ENCODE measurements around the gene FNTB.

Gene FNTB

GRCh38 chr14:65010211-65010931 lies 23.7 kb downstream of the FNTB start:
- ChIA-PET CTCF (interaction anchor here (0.6 to 2.5 kb wide), 2 partner anchors 8 to 9 kb away, joined by 3 to 22 read pairs; no protein-coding TSS in a partner anchor), POLR2A (interaction anchor here (0.6 kb wide), 1 partner anchor 212 kb away, joined by 3 read pairs; no protein-coding TSS in a partner anchor)
- no peak for DNase-seq
- H3K27me3 ChIP-seq (replicated peaks in 2 of 5; ENCODE audit: control insufficient read depth in 4 of 5, insufficient read depth in 5 of 5, low read length in 4 of 5), result no peaks in the 10 kb centered on the region
- no peak overlapping the region for H3K4me3 ChIP-seq (ENCODE audit: control insufficient read depth in 1 of 7, extremely low read depth in 1 of 7, insufficient read depth in 4 of 7, low read depth in 2 of 7, low read length in 6 of 7)
- H3K9me3 ChIP-seq (ENCODE audit: control extremely low read depth in 1 of 5, control insufficient read depth in 4 of 5, insufficient read depth in 2 of 5, low read depth in 1 of 5, low read length in 4 of 5), result no peaks in the 10 kb centered on the region
- H3K27ac ChIP-seq (ENCODE audit: insufficient read depth in 1 of 2, low read depth in 1 of 2, low read length in 2 of 2, poor library complexity in 1 of 2, severe bottlenecking in 2 of 2), result no peak overlapping the region
- peaks cover 5 to 58% (median 23%) of the 10 kb centered on the region in 4 experiments for H3K36me3 ChIP-seq (ENCODE audit: control insufficient read depth in 4 of 4, insufficient read depth in 4 of 4, low read length in 3 of 4)
- WGBS (ENCODE audit: insufficient coverage), result 98% methylated on average over 5 of the region's 5 CpGs
- no peaks in the 10 kb centered on the region for H3K4me1 ChIP-seq (ENCODE audit: control extremely low read depth in 1 of 4, control insufficient read depth in 4 of 4, insufficient read depth in 4 of 4, low read length in 3 of 4)

- Histone ChIP-seq H3K4me3 (ENCODE audit: control insufficient read depth in 1 of 7, extremely low read depth in 1 of 7, insufficient read depth in 4 of 7, low read depth in 2 of 7, low read length in 6 of 7) (no peak overlapping the region), H3K4me1 (ENCODE audit: control extremely low read depth in 1 of 4, control insufficient read depth in 4 of 4, insufficient read depth in 4 of 4, low read length in 3 of 4) (no peaks in the 10 kb centered on the region), H3K27me3 (replicated peaks in 2 of 5; ENCODE audit: control insufficient read depth in 4 of 5, insufficient read depth in 5 of 5, low read length in 4 of 5) (no peaks in the 10 kb centered on the region), H3K27ac (ENCODE audit: insufficient read depth in 1 of 2, low read depth in 1 of 2, low read length in 2 of 2, poor library complexity in 1 of 2, severe bottlenecking in 2 of 2) (no peak overlapping the region), H3K9me3 (ENCODE audit: control extremely low read depth in 1 of 5, control insufficient read depth in 4 of 5, insufficient read depth in 2 of 5, low read depth in 1 of 5, low read length in 4 of 5) (no peaks in the 10 kb centered on the region), H3K36me3 (ENCODE audit: control insufficient read depth in 4 of 4, insufficient read depth in 4 of 4, low read length in 3 of 4) (peaks cover 8 to 59% (median 27%) of the 10 kb centered on the region in 4 experiments)
- CTCF ChIA-PET, result interaction anchor here (1.3 to 19.0 kb wide), 3 partner anchors 9 to 24 kb away, joined by 3 to 236 read pairs (median 3); partner anchors contain the start of gene FNTB
- 99% methylated on average over 10 of the region's 10 CpGs for WGBS (ENCODE audit: insufficient coverage)
- no peak for DNase-seq
- POLR2A ChIA-PET, result no interaction called here
Measured at GRCh38 chr14:65011538-65011937, 24.8 kb downstream of the FNTB start.

DNA sequence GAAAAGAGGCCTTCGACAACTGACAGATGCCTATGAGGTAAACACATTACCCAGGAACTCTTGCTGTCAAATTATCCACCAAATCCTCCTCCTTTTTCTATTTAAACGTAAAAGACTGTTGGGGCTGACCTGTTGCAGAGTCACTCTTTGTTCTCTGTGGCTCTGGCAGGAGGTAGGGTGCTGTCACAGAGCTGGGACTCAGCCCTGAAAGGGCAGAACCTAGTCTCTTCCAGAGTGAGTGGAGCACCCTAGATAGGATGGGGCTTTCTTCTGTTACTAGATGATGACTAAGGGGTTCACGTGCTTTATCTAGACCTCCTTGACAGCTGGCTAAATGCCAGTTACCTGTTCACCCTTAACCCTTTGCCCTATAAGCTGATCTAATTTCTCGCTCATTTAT lies 25.7 kb downstream of the FNTB start:
- Histone ChIP-seq H3K36me3 (ENCODE audit: control insufficient read depth in 4 of 4, insufficient read depth in 4 of 4, low read length in 3 of 4) (peaks cover 9 to 63% (median 30%) of the 10 kb centered on the region in 4 experiments), H3K27ac (ENCODE audit: insufficient read depth in 1 of 2, low read depth in 1 of 2, low read length in 2 of 2, poor library complexity in 1 of 2, severe bottlenecking in 2 of 2) (no peak overlapping the region), H3K27me3 (replicated peaks in 2 of 5; ENCODE audit: control insufficient read depth in 4 of 5, insufficient read depth in 5 of 5, low read length in 4 of 5) (no peaks in the 10 kb centered on the region), H3K4me3 (ENCODE audit: control insufficient read depth in 1 of 7, extremely low read depth in 1 of 7, insufficient read depth in 4 of 7, low read depth in 2 of 7, low read length in 6 of 7) (no peak overlapping the region), H3K4me1 (ENCODE audit: control extremely low read depth in 1 of 4, control insufficient read depth in 4 of 4, insufficient read depth in 4 of 4, low read length in 3 of 4) (no peaks in the 10 kb centered on the region), H3K9me3 (ENCODE audit: control extremely low read depth in 1 of 5, control insufficient read depth in 4 of 5, insufficient read depth in 2 of 5, low read depth in 1 of 5, low read length in 4 of 5) (no peaks in the 10 kb centered on the region)
- 100% methylated on average over 2 of the region's 4 CpGs for WGBS (ENCODE audit: insufficient coverage)
- POLR2A ChIA-PET, result no interaction called here
- CTCF ChIA-PET, result interaction anchor here (1.3 to 19.0 kb wide), 3 partner anchors 8 to 25 kb away, joined by 3 to 236 read pairs (median 3); partner anchors contain the start of gene FNTB
- no peak for DNase-seq

GRCh38 chr14:65015391-65015790 lies 28.7 kb downstream of the FNTB start:
- CTCF ChIA-PET, result interaction anchor here (1.4 to 19.0 kb wide), 2 partner anchors 10 to 28 kb away, joined by 3 to 236 read pairs; partner anchors contain the start of gene FNTB
- no CpG with 5 or more reads among the region's 3 CpGs for WGBS (ENCODE audit: insufficient coverage)
- POLR2A ChIA-PET, result interaction anchor here (0.6 kb wide), 1 partner anchor 18 kb away, joined by 3 read pairs; no protein-coding TSS in a partner anchor
- H3K27me3 ChIP-seq (replicated peaks in 2 of 5; ENCODE audit: control insufficient read depth in 4 of 5, insufficient read depth in 5 of 5, low read length in 4 of 5), result no peaks in the 10 kb centered on the region
- no peak overlapping the region for H3K27ac ChIP-seq (ENCODE audit: insufficient read depth in 1 of 2, low read depth in 1 of 2, low read length in 2 of 2, poor library complexity in 1 of 2, severe bottlenecking in 2 of 2)
- H3K9me3 ChIP-seq (ENCODE audit: control extremely low read depth in 1 of 5, control insufficient read depth in 4 of 5, insufficient read depth in 2 of 5, low read depth in 1 of 5, low read length in 4 of 5), result no peaks in the 10 kb centered on the region
- H3K36me3 ChIP-seq (ENCODE audit: control insufficient read depth in 4 of 4, insufficient read depth in 4 of 4, low read length in 3 of 4), result peaks cover 9 to 44% (median 26%) of the 10 kb centered on the region in 4 experiments
- DNase-seq, result no peak
- H3K4me3 ChIP-seq (ENCODE audit: control insufficient read depth in 1 of 7, extremely low read depth in 1 of 7, insufficient read depth in 4 of 7, low read depth in 2 of 7, low read length in 6 of 7), result no peak overlapping the region
- peaks cover 0 to 5% (median 2%) of the 10 kb centered on the region in 4 experiments for H3K4me1 ChIP-seq (ENCODE audit: control extremely low read depth in 1 of 4, control insufficient read depth in 4 of 4, insufficient read depth in 4 of 4, low read length in 3 of 4)

- Histone ChIP-seq H3K4me1 (ENCODE audit: control extremely low read depth in 1 of 4, control insufficient read depth in 4 of 4, insufficient read depth in 4 of 4, low read length in 3 of 4) (peaks cover 0 to 5% (median 2%) of the 10 kb centered on the region in 4 experiments), H3K27ac (ENCODE audit: insufficient read depth in 1 of 2, low read depth in 1 of 2, low read length in 2 of 2, poor library complexity in 1 of 2, severe bottlenecking in 2 of 2) (no peak overlapping the region), H3K4me3 (ENCODE audit: control insufficient read depth in 1 of 7, extremely low read depth in 1 of 7, insufficient read depth in 4 of 7, low read depth in 2 of 7, low read length in 6 of 7) (no peak overlapping the region), H3K27me3 (replicated peaks in 2 of 5; ENCODE audit: control insufficient read depth in 4 of 5, insufficient read depth in 5 of 5, low read length in 4 of 5) (no peaks in the 10 kb centered on the region), H3K9me3 (ENCODE audit: control extremely low read depth in 1 of 5, control insufficient read depth in 4 of 5, insufficient read depth in 2 of 5, low read depth in 1 of 5, low read length in 4 of 5) (no peaks in the 10 kb centered on the region), H3K36me3 (ENCODE audit: control insufficient read depth in 4 of 4, insufficient read depth in 4 of 4, low read length in 3 of 4) (peaks cover 9 to 36% (median 26%) of the 10 kb centered on the region in 4 experiments)
- ChIA-PET POLR2A (no interaction called here), CTCF (interaction anchor here (1.1 to 19.0 kb wide), 3 partner anchors 11 to 75 kb away, joined by 3 to 236 read pairs (median 3); partner anchors contain the start of gene FNTB)
- DNase-seq, result no peak
- 92% methylated on average over 4 of the region's 4 CpGs for WGBS (ENCODE audit: insufficient coverage)
Measured at GRCh38 chr14:65016471-65016870, 29.8 kb downstream of the FNTB start.

GRCh38 chr14:65019944-65020566 lies 33.4 kb downstream of the FNTB start:
- H3K9me3 ChIP-seq (ENCODE audit: control extremely low read depth in 1 of 5, control insufficient read depth in 4 of 5, insufficient read depth in 2 of 5, low read depth in 1 of 5, low read length in 4 of 5), result no peaks in the 10 kb centered on the region
- peak; percentile 81 to 86 (median 85) for DNase-seq
- no peak overlapping the region for H3K4me3 ChIP-seq (ENCODE audit: control insufficient read depth in 1 of 7, extremely low read depth in 1 of 7, insufficient read depth in 4 of 7, low read depth in 2 of 7, low read length in 6 of 7)
- CTCF ChIA-PET, result interaction anchor here (0.6 to 19.0 kb wide), 29 partner anchors 8 to 395 kb away, joined by 3 to 236 read pairs (median 5); partner anchors contain the start of gene FNTB
- POLR2A ChIA-PET, result no interaction called here
- WGBS (ENCODE audit: insufficient coverage), result 78% methylated on average over 6 of the region's 9 CpGs
- H3K36me3 ChIP-seq (ENCODE audit: control insufficient read depth in 4 of 4, insufficient read depth in 4 of 4, low read length in 3 of 4), result peaks cover 9 to 15% (median 12%) of the 10 kb centered on the region in 4 experiments
- H3K27ac ChIP-seq (ENCODE audit: insufficient read depth in 1 of 2, low read depth in 1 of 2, low read length in 2 of 2, poor library complexity in 1 of 2, severe bottlenecking in 2 of 2), result no peak overlapping the region
- no peaks in the 10 kb centered on the region for H3K27me3 ChIP-seq (replicated peaks in 2 of 5; ENCODE audit: control insufficient read depth in 4 of 5, insufficient read depth in 5 of 5, low read length in 4 of 5)
- H3K4me1 ChIP-seq (ENCODE audit: control extremely low read depth in 1 of 4, control insufficient read depth in 4 of 4, insufficient read depth in 4 of 4, low read length in 3 of 4), result peaks cover 0 to 5% (median 2%) of the 10 kb centered on the region in 4 experiments

Data from common myeloid progenitor, CD34-positive (primary cell).